Endothelial cell of umbilical vein (primary cell): ENCODE results near the gene ZNF222. TPM values are rescaled to one million over a fixed set of nuclear protein-coding genes. Genes with fewer than 3 reads are reported as not detected.

Experiments
- BruUV-seq: library from RNA; stranded (reverse); fragments of 400-500 nt; replicated peaks from 2 replicates; lab custom pipeline; 2021; lab: Mats Ljungman, UMichigan
- CTCF ChIA-PET: fragments of 300-600, 350-600 bp; sonication (Branson Sonifier 250); formaldehyde crosslinking; loops from one replicate; lab custom pipeline; 2021; ENCODE audit warnings: antibody characterized with exemption, inconsistent platforms; lab: Charles Lee
- POLR2A ChIA-PET: fragments of 300-600, 350-600 bp; sonication (Branson Sonifier 250); formaldehyde crosslinking; loops from one replicate; lab custom pipeline; 2021; ENCODE audit warnings: antibody characterized with exemption, inconsistent platforms; lab: Charles Lee
- DNase-seq: peaks from one replicate; pipeline ENCODE4 v3.0.0-alpha.2; 2011; ENCODE audit warnings: low read depth, low spot score
- FAIRE-seq: peaks from 2 replicates; lab custom pipeline; 2011; peaks lifted over from hg19 to GRCh38; lab: Jason Lieb, UNC
- H2AFZ ChIP-seq: 2 replicates; pipeline ENCODE4 v1.6.0; 2012; ENCODE audit warnings: low read depth, low read length, control low read depth, inconsistent platforms
- H3K27ac ChIP-seq: 2 replicates; pipeline ENCODE4 v1.5.1; 2011; ENCODE audit warnings: low read depth, mild to moderate bottlenecking, control low read depth, low read length, moderate library complexity; ENCODE audit not compliant: insufficient read depth
- H3K27me3 ChIP-seq, 2 experiments: 2 replicates each; pipeline versions ENCODE4 v1.6.0 to v1.6.1; 2011; ENCODE audit warnings: low read length in 2 of 2, mixed read lengths in 1 of 2; ENCODE audit not compliant: control insufficient read depth in 2 of 2, insufficient read depth in 2 of 2
- H3K36me3 ChIP-seq, 2 experiments: 2 replicates in 1 of 2; 3 replicates in 1 of 2; pipeline ENCODE4 v1.5.1; 2011; ENCODE audit warnings: low read length in 2 of 2, mild to moderate bottlenecking in 1 of 2, moderate library complexity in 1 of 2; ENCODE audit not compliant: control insufficient read depth in 2 of 2, insufficient read depth in 2 of 2; ENCODE audit errors: extremely low read depth in 1 of 2
- H3K4me1 ChIP-seq: 3 replicates; pipeline ENCODE4 v1.5.1; 2011; ENCODE audit warnings: mild to moderate bottlenecking, low read length; ENCODE audit not compliant: control insufficient read depth, insufficient read depth; ENCODE audit errors: extremely low read depth
- H3K4me2 ChIP-seq: 2 replicates; pipeline ENCODE4 v1.6.1; 2011; ENCODE audit warnings: low read length, control low read depth, mixed read lengths; ENCODE audit not compliant: insufficient read depth
- H3K4me3 ChIP-seq, 3 experiments: fragments of 200-600 bp in 1 of 3; sonication (generic), shearing (Covaris generic) in 1 of 3; replicated peaks in 1 of 3; 2 replicates each; pipeline ENCODE4 v1.5.1; 2011 to 2016; ENCODE audit warnings: control low read depth in 3 of 3, low read length in 3 of 3, mild to moderate bottlenecking in 2 of 3, inconsistent platforms in 1 of 3, low read depth in 1 of 3, moderate library complexity in 1 of 3; ENCODE audit not compliant: insufficient read depth in 1 of 3
- H3K79me2 ChIP-seq: 2 replicates; pipeline ENCODE4 v1.6.0; 2012; ENCODE audit warnings: low read length, inconsistent platforms; ENCODE audit not compliant: control insufficient read depth, insufficient read depth
- H3K9ac ChIP-seq: replicated peaks from 2 replicates; pipeline ENCODE3; 2011; ENCODE audit warnings: low read length, control low read depth; ENCODE audit not compliant: insufficient read depth; ENCODE audit errors: extremely low read depth
- H3K9me1 ChIP-seq: replicated peaks from 3 replicates; pipeline ENCODE4 v1.6.0; 2011; ENCODE audit warnings: mild to moderate bottlenecking, low read length; ENCODE audit not compliant: control insufficient read depth, insufficient read depth; ENCODE audit errors: extremely low read depth
- H3K9me3 ChIP-seq: replicated peaks from 2 replicates; pipeline ENCODE4 v1.5.1; 2012; ENCODE audit warnings: low read length, inconsistent platforms; ENCODE audit not compliant: control insufficient read depth, insufficient read depth
- H4K20me1 ChIP-seq: replicated peaks from 2 replicates; pipeline ENCODE3; 2011; ENCODE audit warnings: mild to moderate bottlenecking, low read length; ENCODE audit not compliant: control insufficient read depth, insufficient read depth; ENCODE audit errors: extremely low read depth
- EZH2 ChIP-seq: IDR thresholded peaks from 2 replicates; pipeline ENCODE4 v1.6.1; 2012; ENCODE audit warnings: borderline replicate concordance, low read depth, mild to moderate bottlenecking, moderate library complexity, low read length, inconsistent platforms; ENCODE audit not compliant: severe bottlenecking
- FOS ChIP-seq: IDR thresholded peaks from 2 replicates; pipeline ENCODE4 v1.6.1; 2011; ENCODE audit warnings: mild to moderate bottlenecking, low read length, moderate library complexity, borderline replicate concordance; ENCODE audit not compliant: insufficient read depth
- GATA2 ChIP-seq: IDR thresholded peaks from 2 replicates; pipeline ENCODE4 v1.7.0; 2011; ENCODE audit warnings: low read depth, mild to moderate bottlenecking, moderate library complexity, mixed read lengths, low read length; ENCODE audit not compliant: insufficient read length, insufficient read depth
- JUN ChIP-seq: IDR thresholded peaks from 2 replicates; pipeline ENCODE4 v1.6.1; 2011; ENCODE audit warnings: borderline replicate concordance, low read depth; ENCODE audit not compliant: insufficient read length, insufficient read depth
- MAX ChIP-seq: IDR thresholded peaks from 2 replicates; pipeline ENCODE4 v1.6.1; 2011; ENCODE audit not compliant: insufficient read depth, insufficient read length
- MYC ChIP-seq: IDR thresholded peaks from one replicate; pipeline ENCODE4 v1.6.1; 2011; ENCODE audit warnings: mild to moderate bottlenecking, low read depth, low read length
- POLR2A ChIP-seq: IDR thresholded peaks from 2 replicates; pipeline ENCODE4 v1.6.1; 2012; ENCODE audit warnings: low read depth, mild to moderate bottlenecking, control low read depth, low read length
- POLR2AphosphoS5 ChIP-seq: IDR thresholded peaks from 2 replicates; pipeline ENCODE4 v1.6.1; 2012; ENCODE audit warnings: low read depth, mild to moderate bottlenecking, control low read depth, low read length, moderate library complexity; ENCODE audit not compliant: insufficient read depth
- dilution Hi-C: fragments of 300-500 bp; cut with MboI; formaldehyde crosslinking; loops from one replicate; pipeline ENCODE4 v1.15.0; 2019; ENCODE audit warnings: low sequenced_read_pairs; ENCODE audit not compliant: extremely low pct_ligation_motif_present
- intact Hi-C: fragments of 100-400 bp; cut with micrococcal nuclease; formaldehyde crosslinking; loops from one replicate; pipeline ENCODE4 v1.10.0; 2022
- polyA plus RNA-seq, 4 experiments: library from polyadenylated mRNA; depleted of rRNA in 3 of 4; stranded (reverse) in 3 of 4; unstranded in 1 of 4; fragments of >200 nt; gene quantifications; 2 replicates each; pipeline versions ENCODE4 v1.2.1 to v1.2.3, GENCODE V29; 2011 to 2012; ENCODE audit warnings: missing spikeins in 1 of 4
- total RNA-seq: library from RNA; stranded (reverse); gene quantifications from 2 replicates; pipeline ENCODE4 v1.2.3, GENCODE V29; 2021
- TF ChIP-seq, protein P1 (sequence below), 2 donors: IDR thresholded peaks; 1 replicate in 1 of 2; 2 replicates in 1 of 2; pipeline ENCODE4 v1.5.1; 2011; ENCODE audit warnings: low read length in 2 of 2, mild to moderate bottlenecking in 2 of 2, moderate library complexity in 2 of 2, control low read depth in 1 of 2, inconsistent platforms in 1 of 2, low read depth in 1 of 2; ENCODE audit not compliant: insufficient read depth in 1 of 2; ENCODE audit errors: extremely low read depth in 1 of 2

The ZNF222 gene
- total and polyA plus RNA-seq, 2 donors (not counting 3 experiments of a cell fraction or from before 2014, with no cell fraction given): 2.2 to 5.2 TPM

DNA sequence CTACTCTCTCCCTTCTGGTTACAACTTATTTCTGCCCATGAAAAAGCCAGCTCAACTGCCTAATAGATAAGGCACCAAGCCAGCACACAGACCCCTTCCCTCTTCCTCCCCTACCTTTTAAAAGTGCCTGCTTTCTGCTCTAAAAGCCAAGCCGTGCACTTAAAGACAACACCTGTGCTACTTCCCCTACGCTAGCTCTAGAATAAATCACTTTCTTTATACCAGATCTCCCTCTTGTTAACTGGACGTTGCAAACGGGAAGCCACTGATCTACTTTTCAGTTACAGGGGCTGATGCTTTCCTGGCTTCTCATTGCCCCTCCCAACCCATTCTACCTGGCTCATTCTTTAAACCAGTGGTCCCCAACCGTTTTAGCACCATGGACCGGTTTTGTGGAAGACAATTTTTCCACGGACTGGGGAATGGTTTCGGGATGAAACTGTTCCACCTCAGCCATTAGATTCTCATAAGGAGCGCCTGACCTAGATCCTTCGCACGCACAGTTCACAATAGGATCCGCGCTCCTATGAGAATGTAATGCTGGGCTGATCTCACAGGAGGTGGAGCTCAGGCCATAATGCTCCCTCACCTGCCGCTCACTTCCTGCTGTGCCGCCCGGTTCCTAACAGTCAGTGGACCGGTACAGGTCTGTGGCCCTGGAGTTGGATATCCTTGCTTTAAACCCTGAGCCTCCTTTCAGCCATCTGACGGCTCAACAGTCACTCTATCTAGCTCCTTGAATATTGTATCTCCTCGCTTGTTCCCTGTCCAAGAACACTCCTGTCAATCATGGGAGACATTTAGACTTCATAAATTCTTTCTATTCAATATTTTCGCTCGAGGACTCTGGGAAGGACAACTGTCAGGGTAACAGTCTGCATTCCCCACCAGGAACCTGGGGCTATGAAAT, 25.8 kb downstream of the ZNF222 start:
- no peak overlapping the region for H3K27ac ChIP-seq
- peak overlapping the region; percentile 74 for H3K4me2 ChIP-seq
- H3K79me2 ChIP-seq: no peaks in the 10 kb centered on the region
- peak overlapping the region; percentile 70 for H2AFZ ChIP-seq
- H3K36me3 ChIP-seq: no peaks in the 10 kb centered on the region
- H4K20me1 ChIP-seq: no peaks in the 10 kb centered on the region
- POLR2A ChIA-PET: no interaction called here
- dilution Hi-C loops (no loop called here), intact Hi-C loops (loop anchor here (1.0 to 5.0 kb wide), 6 partner anchors 21 to 162 kb away; partner anchors contain the start of genes ZNF155, ZNF222, ZNF225 and ZNF227)
- no peaks in the 10 kb centered on the region for H3K9me3 ChIP-seq
- no TSS peak for BruUV-seq
- peaks cover 4 to 9% of the 10 kb centered on the region in 2 experiments for H3K27me3 ChIP-seq
- peaks cover 11% of the 10 kb centered on the region for H3K4me1 ChIP-seq
- H3K4me3 ChIP-seq: peak overlapping the region; percentile 48 to 64 (median 61)
- H3K9me1 ChIP-seq: no peaks in the 10 kb centered on the region
- TF ChIP-seq MYC (no peak), EZH2 (no peak), POLR2A (no peak), MAX (no peak), GATA2 (no peak), POLR2AphosphoS5 (no peak), FOS (no peak), JUN (no peak)
- TF ChIP-seq, protein P1, sequence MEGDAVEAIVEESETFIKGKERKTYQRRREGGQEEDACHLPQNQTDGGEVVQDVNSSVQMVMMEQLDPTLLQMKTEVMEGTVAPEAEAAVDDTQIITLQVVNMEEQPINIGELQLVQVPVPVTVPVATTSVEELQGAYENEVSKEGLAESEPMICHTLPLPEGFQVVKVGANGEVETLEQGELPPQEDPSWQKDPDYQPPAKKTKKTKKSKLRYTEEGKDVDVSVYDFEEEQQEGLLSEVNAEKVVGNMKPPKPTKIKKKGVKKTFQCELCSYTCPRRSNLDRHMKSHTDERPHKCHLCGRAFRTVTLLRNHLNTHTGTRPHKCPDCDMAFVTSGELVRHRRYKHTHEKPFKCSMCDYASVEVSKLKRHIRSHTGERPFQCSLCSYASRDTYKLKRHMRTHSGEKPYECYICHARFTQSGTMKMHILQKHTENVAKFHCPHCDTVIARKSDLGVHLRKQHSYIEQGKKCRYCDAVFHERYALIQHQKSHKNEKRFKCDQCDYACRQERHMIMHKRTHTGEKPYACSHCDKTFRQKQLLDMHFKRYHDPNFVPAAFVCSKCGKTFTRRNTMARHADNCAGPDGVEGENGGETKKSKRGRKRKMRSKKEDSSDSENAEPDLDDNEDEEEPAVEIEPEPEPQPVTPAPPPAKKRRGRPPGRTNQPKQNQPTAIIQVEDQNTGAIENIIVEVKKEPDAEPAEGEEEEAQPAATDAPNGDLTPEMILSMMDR (IDR thresholded peaks at IDR 0.05; ENCODE audit: extremely low read depth in 1 of 2, insufficient read depth in 1 of 2, low read depth in 1 of 2, low read length in 2 of 2): no peak
- no peak for DNase-seq
- no peak for FAIRE-seq
- CTCF ChIA-PET: interaction anchor here (0.8 kb wide), 1 partner anchor 100 kb away, joined by 3 read pairs; the partner anchor contains the start of gene ZNF221
- H3K9ac ChIP-seq: peak overlapping the region; percentile 0
